HG03432 (cell line): ENCODE measurements around the gene BABAM1.

Source experiments
- ATAC-seq: cut with Tn5 transposase; IDR thresholded peaks from one replicate; pipeline ENCODE4 v1.9.1; 2021; ENCODE audit warnings: mild to moderate bottlenecking, moderate library complexity; ENCODE audit not compliant: unreplicated experiment

Gene BABAM1

GRCh38 chr19:17321655-17322489 lies 54.6 kb downstream of the BABAM1 start:
- no peak for ATAC-seq

DNA sequence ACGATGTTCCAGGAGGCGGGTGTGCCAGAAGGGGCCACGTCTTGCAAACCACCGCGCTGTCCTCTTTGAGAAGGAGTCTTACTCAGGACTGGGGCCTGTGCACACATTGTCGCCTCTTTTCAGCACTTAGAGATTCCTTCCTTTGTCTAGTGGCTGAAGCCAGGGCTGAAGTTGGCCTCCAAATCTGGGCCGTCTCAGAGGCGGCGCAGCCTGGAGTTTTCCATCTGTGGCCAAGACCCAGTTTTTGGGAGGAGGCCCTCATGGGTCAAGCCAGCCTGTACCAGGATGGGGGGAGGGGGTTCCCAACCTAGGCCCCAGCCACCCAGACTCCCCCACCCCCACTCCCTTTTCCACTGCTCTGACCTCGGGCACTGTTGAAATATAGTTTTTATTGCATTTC lies 55.6 kb downstream of the BABAM1 start:
- ATAC-seq = no peak

DNA sequence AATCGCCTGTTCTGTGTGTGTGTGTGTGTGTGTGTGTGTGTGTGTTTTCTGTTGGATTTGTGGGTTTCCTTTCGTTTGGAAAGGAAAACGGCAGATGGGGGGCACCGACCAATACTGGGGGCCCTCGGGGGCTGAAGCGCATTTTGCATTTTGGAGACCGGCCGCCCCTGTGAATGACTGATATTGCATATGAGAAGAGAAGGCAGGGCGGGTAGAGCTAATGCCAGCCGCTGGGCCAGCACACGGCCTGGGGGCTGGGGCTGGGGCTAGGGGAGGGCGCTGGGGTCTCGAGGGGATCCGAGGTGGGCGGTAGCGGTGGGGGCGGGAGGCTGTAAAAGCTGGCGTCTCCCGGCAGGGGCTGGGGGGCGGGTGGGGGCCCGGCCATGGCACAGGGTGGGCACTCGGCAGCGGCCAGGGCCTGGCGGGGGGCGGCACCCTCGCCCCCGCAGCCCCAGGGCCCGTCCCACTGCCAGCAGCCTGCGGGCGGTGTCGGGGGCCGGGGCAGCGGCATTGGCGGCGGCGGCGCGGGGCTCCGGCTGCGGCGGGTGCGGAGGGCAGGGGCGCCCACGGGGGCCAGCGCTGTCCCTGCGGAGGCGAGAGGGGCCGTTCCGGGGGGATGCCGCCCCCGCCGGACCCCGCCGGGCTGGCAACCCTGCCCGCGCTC lies 56.2 kb downstream of the BABAM1 start:
- no peak for ATAC-seq

GRCh38 chr19:17323964-17324332 lies 56.7 kb downstream of the BABAM1 start:
- no peak for ATAC-seq

DNA sequence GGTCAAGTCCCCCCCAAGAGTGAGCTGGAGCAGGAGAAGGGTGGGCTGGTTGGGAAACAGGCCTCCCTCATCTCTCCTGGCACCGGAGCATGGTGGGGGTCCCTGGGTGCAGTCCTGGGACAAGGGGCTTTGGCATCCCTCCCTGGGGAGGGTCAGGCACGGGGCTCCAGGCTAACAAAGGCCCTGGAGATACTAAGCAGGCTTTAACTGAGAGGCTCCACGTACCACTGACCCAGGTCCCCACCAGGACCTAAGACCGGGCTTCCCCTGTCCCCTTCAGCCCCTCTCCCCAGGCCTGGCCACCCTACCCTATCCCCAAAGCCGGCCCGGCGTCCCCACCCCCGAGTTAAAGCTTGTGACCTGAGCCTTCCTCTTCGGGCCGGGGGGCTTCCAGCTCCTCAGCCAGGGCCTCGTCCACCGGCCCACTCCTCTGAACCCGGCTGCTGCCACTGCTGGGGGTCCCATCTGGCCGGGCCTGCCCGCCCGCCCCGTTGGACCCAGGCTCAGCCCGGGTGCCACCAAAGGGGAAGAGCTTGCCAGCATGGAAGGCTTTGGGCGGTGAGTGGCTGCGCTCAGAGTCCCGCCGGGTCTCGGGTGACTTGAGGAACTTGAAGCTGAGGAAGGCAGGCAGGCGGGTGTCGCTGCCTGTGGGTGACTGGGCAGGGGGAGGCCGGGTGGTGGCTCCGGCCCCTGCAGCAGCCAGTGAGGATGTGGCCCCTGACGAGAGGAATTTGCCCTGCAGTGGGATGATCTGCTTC lies 57.3 kb downstream of the BABAM1 start:
- no peak for ATAC-seq

DNA sequence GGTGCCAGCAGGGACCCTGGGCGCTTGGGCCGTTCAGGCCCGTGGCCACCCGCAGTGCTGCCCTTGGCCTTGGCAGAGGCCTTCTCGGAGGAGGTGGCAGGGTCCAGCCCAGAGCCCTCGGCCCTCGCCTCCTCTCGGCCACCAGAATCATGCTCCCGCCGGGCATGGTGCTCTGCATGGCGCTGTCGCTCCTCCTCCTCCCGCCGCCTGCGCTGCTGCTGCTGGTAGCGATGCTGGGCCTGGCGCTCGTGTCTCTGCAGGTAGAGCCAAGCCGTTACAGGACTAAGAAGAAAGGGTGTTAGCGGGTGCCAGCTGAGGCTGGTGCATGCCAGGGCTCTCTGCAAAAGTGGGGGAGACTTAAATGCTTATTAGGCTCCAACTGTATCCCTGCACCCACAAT lies 57.9 kb downstream of the BABAM1 start:
- ATAC-seq = no peak

DNA sequence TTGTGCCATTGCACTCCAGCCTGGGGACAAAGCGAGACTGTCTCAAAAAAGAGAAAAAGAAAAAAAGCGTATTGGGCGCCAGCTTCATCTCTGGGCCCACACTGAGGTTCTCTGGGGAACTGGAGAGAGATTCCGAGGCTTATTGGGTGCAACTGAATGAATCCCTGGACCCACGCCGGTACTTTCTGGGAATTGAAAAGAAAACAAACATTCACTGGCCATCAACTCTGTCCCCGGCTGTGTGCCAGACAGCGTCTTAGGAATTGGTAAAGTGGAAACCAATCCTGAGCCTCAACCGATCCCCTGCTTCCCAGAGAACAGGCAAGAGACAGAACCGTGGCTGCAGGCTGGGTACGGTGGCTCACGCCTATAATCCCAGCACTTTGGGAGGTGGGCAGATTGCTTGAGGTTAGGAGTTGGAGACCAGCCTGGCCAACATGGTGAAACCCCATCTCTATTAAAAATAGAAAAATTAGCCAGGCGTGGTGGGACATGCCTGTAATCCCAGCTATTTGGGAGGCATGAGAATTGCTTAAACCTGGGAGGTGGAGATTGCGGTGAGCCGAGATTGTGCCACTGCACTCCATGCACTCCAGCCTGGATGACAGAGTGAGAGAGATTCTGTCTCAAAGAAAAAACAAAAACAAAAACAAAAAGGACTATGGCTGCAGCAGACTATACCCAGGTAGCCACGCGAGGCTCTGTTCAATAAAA lies 58.8 kb downstream of the BABAM1 start:
- no peak for ATAC-seq

DNA sequence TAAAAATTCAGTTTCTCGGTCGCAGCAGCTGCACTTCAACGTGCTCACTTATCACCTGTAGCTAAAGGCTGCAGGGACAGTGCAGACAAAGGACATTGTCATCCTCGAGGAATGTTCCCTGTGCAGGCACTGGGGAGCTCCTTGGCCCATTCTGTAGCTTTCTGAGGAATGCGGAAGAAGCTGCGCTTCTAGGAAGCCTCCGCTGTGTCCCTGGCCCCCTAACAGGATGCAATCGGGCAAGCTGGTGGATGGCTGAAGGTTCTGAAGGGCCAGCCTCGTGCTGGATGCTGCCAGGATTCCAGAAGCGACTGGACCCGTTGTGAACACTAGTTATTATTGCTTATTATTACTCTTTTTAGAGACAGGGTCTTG lies 59.3 kb downstream of the BABAM1 start:
- ATAC-seq = no peak

DNA sequence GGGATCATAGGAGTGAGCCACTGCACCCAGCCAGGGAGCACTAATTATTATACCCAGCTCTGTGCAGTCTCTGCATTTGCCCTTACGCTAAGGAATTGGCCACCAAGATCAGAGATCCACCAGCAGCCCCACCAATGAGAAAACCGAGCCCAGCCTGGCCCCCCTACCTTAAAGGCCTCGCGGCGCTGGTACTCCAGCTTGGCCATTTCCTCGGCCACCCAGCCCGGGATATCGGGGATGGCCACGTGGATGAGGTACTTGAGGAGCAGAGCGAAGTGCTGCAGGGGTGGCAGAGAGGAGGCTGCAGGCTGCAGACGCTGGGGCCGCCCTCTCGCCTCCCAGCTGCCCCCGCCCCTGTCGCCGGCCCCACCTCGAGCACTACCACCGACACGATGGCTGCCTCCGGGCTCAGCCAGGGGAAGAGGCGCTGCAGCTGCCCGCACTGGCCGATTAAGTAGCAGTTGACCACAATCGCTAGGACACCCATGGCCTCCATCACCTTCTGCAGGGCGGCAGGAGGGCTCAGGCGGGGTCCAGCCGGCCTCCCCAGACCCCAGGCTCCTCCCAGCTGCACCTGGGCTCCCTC lies 59.9 kb downstream of the BABAM1 start:
- ATAC-seq = no peak

DNA sequence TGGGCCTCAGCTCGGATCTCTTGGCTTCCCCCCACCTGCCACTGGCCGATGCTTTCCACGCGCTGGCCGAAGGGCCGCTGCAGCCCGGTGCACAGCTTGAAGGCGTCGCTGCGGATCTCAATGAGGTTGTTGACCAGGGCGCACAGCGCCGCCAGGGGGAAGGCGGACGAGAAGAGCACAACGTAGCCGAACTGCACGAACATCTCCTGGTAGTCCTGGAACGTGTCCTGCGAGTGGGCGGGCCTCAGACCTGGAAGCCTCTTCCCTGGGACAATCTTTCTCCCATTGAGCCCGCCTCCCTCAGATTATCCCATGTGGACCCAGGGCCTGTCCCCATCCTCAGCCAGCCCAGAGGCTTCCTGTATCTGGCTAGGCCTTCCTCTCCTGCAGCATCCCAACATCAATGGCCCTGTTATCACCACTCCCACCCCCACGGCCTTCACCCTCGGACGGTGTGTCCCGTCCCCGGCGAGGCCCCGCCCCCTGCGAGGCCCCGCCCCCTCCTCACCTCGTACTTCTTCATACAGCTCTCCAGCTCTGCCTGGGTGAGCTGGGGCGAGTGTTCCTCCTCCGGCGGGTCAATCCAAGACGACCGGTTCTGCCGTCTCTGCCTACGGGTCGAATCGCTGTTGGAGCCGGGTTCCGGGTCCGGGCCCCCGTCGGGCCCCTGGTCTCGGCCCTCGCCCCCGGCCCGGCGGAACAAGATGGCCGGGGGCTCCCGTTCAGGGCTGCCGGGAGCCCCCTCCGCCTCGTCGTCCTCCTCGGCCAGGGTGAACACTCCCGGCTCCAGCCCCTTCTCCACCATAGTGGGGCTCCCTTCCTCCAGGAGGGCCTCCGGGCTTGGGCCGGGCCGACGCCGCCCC lies 60.6 kb downstream of the BABAM1 start:
- no peak for ATAC-seq
